Trophoblast cell (in vitro differentiated cells and primary cell): ENCODE measurements around the gene CELA3B.

Experiments used
- DNase-seq, 2 donors: peaks; one replicate each; pipeline ENCODE4 v3.0.0-alpha.2; 2016
- H2AFZ ChIP-seq: 2 replicates; pipeline ENCODE4 v1.6.1; 2013; ENCODE audit warnings: low read length, moderate library complexity, mild to moderate bottlenecking; ENCODE audit not compliant: insufficient read depth, poor library complexity
- H2AK5ac ChIP-seq: 2 replicates; pipeline ENCODE4 v1.6.1; 2013; ENCODE audit warnings: mild to moderate bottlenecking, low read length
- H2BK120ac ChIP-seq: 2 replicates; pipeline ENCODE4 v1.6.1; 2013; ENCODE audit warnings: low read length, mild to moderate bottlenecking, moderate library complexity; ENCODE audit not compliant: insufficient read depth, poor library complexity
- H2BK12ac ChIP-seq: 2 replicates; pipeline ENCODE4 v1.6.1; 2013; ENCODE audit warnings: mild to moderate bottlenecking, low read length, moderate library complexity
- H2BK5ac ChIP-seq: 2 replicates; pipeline ENCODE4 v1.6.1; 2013; ENCODE audit warnings: low read length, low read depth, moderate library complexity, mild to moderate bottlenecking; ENCODE audit not compliant: poor library complexity
- H3K14ac ChIP-seq: 2 replicates; pipeline ENCODE4 v1.6.1; 2013; ENCODE audit warnings: mild to moderate bottlenecking, low read length
- H3K18ac ChIP-seq: 2 replicates; pipeline ENCODE4 v1.6.1; 2013; ENCODE audit warnings: mild to moderate bottlenecking, low read length
- H3K23ac ChIP-seq: 2 replicates; pipeline ENCODE4 v1.6.1; 2013; ENCODE audit warnings: low read length
- H3K27ac ChIP-seq: 2 replicates; pipeline ENCODE4 v1.5.1; 2013; ENCODE audit warnings: low read depth, mild to moderate bottlenecking, inconsistent platforms, low read length, moderate library complexity
- H3K27me3 ChIP-seq: 2 replicates; pipeline ENCODE4 v1.6.1; 2013; ENCODE audit warnings: inconsistent platforms, mild to moderate bottlenecking, low read length, moderate library complexity; ENCODE audit not compliant: insufficient read depth
- H3K36me3 ChIP-seq, 2 experiments: 1 replicate in 1 of 2; 2 replicates in 1 of 2; pipeline ENCODE4 v1.6.1; 2013; ENCODE audit warnings: low read length in 2 of 2, mild to moderate bottlenecking in 2 of 2, moderate library complexity in 1 of 2; ENCODE audit not compliant: insufficient read depth in 2 of 2, control insufficient read depth in 1 of 2
- H3K4ac ChIP-seq: 2 replicates; pipeline ENCODE4 v1.6.1; 2013; ENCODE audit warnings: low read depth, mild to moderate bottlenecking, low read length, moderate library complexity
- H3K4me1 ChIP-seq, 2 experiments: 1 replicate in 1 of 2; 2 replicates in 1 of 2; pipeline ENCODE4 v1.6.1; 2013; ENCODE audit warnings: low read length in 2 of 2, mild to moderate bottlenecking in 2 of 2, moderate library complexity in 1 of 2; ENCODE audit not compliant: insufficient read depth in 2 of 2, control insufficient read depth in 1 of 2
- H3K4me2 ChIP-seq: 2 replicates; pipeline ENCODE4 v1.6.1; 2013; ENCODE audit warnings: inconsistent platforms, mild to moderate bottlenecking, low read length, moderate library complexity
- H3K4me3 ChIP-seq: 2 replicates; pipeline ENCODE4 v1.5.1; 2013; ENCODE audit warnings: mild to moderate bottlenecking, low read depth, low read length, inconsistent platforms
- H3K79me1 ChIP-seq: one replicate; pipeline ENCODE4 v1.6.1; 2013; ENCODE audit warnings: low read length
- H3K79me2 ChIP-seq: 2 replicates; pipeline ENCODE4 v1.6.1; 2013; ENCODE audit warnings: low read length, mild to moderate bottlenecking; ENCODE audit not compliant: control insufficient read depth, insufficient read depth, poor library complexity
- H3K9ac ChIP-seq: 2 replicates; pipeline ENCODE4 v1.6.1; 2013; ENCODE audit warnings: mild to moderate bottlenecking, low read length
- H3K9me3 ChIP-seq: 2 replicates; pipeline ENCODE4 v1.6.1; 2013; ENCODE audit warnings: low read depth, mild to moderate bottlenecking, control low read depth, inconsistent platforms, low read length; ENCODE audit not compliant: insufficient read depth
- H4K12ac ChIP-seq: 2 replicates; pipeline ENCODE4 v1.6.1; 2013; ENCODE audit warnings: low read depth, mild to moderate bottlenecking, low read length, moderate library complexity
- H4K8ac ChIP-seq: 2 replicates; pipeline ENCODE4 v1.6.1; 2013; ENCODE audit warnings: low read depth, mild to moderate bottlenecking, low read length, moderate library complexity
- H4K91ac ChIP-seq: one replicate; pipeline ENCODE4 v1.6.1; 2013; ENCODE audit warnings: low read depth, mild to moderate bottlenecking, low read length, moderate library complexity
- WGBS: extraction: QIAGEN DNeasy Blood & Tissue Kit; methylation state at CpG from one replicate; pipeline ENCODE4 v1.1.7; 2013; ENCODE audit warnings: missing lambda C conversion rate; ENCODE audit not compliant: insufficient read length, insufficient coverage; ENCODE audit errors: extremely low coverage; 5-methylcytosine and 5-hydroxymethylcytosine counted together

The CELA3B gene

DNA sequence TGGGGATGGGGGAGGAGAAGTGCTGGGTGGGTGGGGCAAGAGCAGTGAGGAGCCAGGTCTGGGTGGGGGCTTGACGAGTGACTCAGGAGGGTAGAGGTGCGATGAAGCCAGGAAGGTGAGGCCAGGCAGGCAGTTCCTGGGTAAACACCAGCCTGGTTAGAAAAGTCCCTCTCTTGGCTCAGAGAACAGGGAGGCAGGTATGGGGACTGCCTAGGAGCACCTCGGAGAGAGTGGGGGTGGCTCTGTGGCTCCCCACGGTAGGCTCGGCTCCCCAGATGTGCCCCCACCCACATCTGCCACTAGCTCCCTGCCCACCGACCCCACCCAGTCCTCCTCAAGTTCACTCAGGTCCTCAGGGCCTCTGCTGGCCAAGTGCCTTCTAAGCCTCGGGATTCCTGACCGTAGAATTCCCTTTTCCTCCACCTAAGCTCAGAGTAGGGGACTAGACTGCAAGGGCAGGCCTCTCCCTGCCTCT, 40.9 kb upstream of the CELA3B start:
- Histone ChIP-seq H3K4ac (peak overlapping the region; percentile 98), H3K4me1 (peaks cover 52 to 63% of the 10 kb centered on the region in 2 experiments), H3K27me3 (no peaks in the 10 kb centered on the region), H2BK12ac (peak overlapping the region; percentile 9), H3K4me2 (peak overlapping the region; percentile 65), H3K27ac (peak overlapping the region; percentile 53), H2BK120ac (peak overlapping the region; percentile 25), H2BK5ac (peak overlapping the region; percentile 55), H3K9me3 (no peaks in the 10 kb centered on the region), H3K23ac (no peak overlapping the region), H3K36me3 (peaks cover 0 to 2% of the 10 kb centered on the region in 2 experiments), H3K14ac (peak overlapping the region; percentile 52), H4K12ac (peak overlapping the region; percentile 1), H3K9ac (peak overlapping the region; percentile 93), H3K79me2 (peaks cover 43% of the 10 kb centered on the region), H3K18ac (peak overlapping the region; percentile 78), H2AFZ (no peak overlapping the region), H4K8ac (peak overlapping the region; percentile 54), H3K79me1 (peaks cover 55% of the 10 kb centered on the region), H4K91ac (peak overlapping the region; percentile 67), H2AK5ac (peak overlapping the region; percentile 40), H3K4me3 (peak overlapping the region; percentile 90)
- no CpG with 5 or more reads among the region's 8 CpGs for WGBS
- DNase-seq: peak in 1 of 2 donors; percentile 30

DNA sequence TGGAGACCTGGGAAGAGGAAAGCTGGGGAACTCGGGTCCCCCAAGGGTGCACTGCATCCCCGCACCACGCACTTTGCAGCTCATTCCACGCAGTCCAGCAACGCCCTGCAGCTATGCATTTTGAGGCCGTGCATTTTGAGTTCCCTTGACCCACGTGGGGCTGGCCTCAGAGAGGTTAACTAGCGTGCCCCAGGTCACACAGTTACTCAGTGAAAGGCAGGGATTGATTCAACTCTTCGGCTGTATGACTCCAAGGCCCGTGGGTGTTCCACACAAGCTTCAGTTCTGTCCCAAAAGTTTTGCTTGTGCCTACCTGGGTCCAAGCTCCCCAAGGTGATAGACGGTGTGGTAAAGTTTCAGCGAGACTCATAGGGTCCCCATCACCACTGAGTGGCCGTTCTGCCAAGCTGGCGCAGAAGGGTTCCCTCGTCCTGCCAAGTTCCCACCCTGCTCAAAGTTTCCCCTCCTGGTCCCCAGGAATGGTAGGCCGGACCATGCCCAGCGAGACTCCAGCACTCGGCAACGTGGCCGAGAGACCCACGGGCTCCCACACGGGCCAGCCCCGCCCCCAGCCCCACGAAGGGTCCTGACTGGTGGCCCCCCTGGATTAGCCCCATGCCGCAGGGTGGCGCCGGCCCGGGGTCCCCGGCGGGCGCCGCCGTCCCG, 40.3 kb upstream of the CELA3B start:
- Histone ChIP-seq H3K9me3 (no peaks in the 10 kb centered on the region), H3K4me1 (peaks cover 46 to 57% of the 10 kb centered on the region in 2 experiments), H3K79me2 (peaks cover 40% of the 10 kb centered on the region), H3K23ac (peak overlapping the region; percentile 25), H2BK12ac (peak overlapping the region; percentile 6), H4K8ac (peak overlapping the region; percentile 20), H3K4me2 (peak overlapping the region; percentile 65), H3K9ac (peak overlapping the region; percentile 93), H2BK120ac (peak overlapping the region; percentile 9), H3K4ac (peak overlapping the region; percentile 98), H2AFZ (no peak overlapping the region), H3K79me1 (peaks cover 49% of the 10 kb centered on the region), H2AK5ac (peak overlapping the region; percentile 40), H3K27ac (peak overlapping the region; percentile 53), H2BK5ac (peak overlapping the region; percentile 55), H3K36me3 (peaks cover 0 to 2% of the 10 kb centered on the region in 2 experiments), H3K14ac (peak overlapping the region; percentile 52), H3K27me3 (no peaks in the 10 kb centered on the region), H3K18ac (peak overlapping the region; percentile 78), H4K12ac (peak overlapping the region; percentile 1), H3K4me3 (peak overlapping the region; percentile 90), H4K91ac (peak overlapping the region; percentile 67)
- DNase-seq: peak in 1 of 2 donors; percentile 36
- no CpG with 5 or more reads among the region's 34 CpGs for WGBS

DNA sequence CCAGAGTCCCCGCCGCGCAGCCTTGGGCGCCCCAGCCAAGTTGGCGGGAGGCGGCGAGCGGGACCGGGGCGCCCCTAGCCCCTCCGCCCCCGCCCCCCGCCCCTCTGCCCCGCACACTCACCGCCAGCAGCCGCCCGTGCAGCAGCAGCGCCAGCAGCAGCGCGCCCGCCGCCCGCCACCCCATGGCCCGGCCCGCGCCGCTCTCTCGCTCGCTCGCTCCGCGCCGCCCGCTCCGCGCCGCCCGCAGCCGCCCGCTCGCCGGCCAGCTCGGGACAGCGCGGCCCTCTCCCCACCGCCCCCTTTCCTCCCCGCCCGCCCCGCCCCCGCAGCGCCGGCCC, 39.8 kb upstream of the CELA3B start, which contains the start of gene HSPG2:
TSS of gene HSPG2 (minus strand) at position 277 of the 338 bp plus-strand sequence. CDS start at position 184, 93 bp downstream.
- peak within 1 kb of the TSS; percentile 33 for H2AFZ ChIP-seq
- H4K8ac ChIP-seq: peak within 1 kb of the TSS; percentile 98
- peak within 1 kb of the TSS; percentile 92 for H4K91ac ChIP-seq
- H3K79me1 ChIP-seq: peaks cover 44% of the 10 kb centered on the region
- peak within 1 kb of the TSS; percentile 73 for H3K4me2 ChIP-seq
- H3K14ac ChIP-seq: peak within 1 kb of the TSS; percentile 90
- H3K9me3 ChIP-seq: no peaks in the 10 kb centered on the region
- H3K9ac ChIP-seq: peak within 1 kb of the TSS; percentile 93
- H3K23ac ChIP-seq: peak within 1 kb of the TSS; percentile 25
- peak within 1 kb of the TSS; percentile 98 for H3K4ac ChIP-seq
- no CpG with 5 or more reads among the region's 52 CpGs for WGBS
- H4K12ac ChIP-seq: peak within 1 kb of the TSS; percentile 95
- H3K18ac ChIP-seq: peak within 1 kb of the TSS; percentile 97
- H3K4me1 ChIP-seq: peaks cover 41 to 54% of the 10 kb centered on the region in 2 experiments
- H2BK12ac ChIP-seq: peak within 1 kb of the TSS; percentile 87
- H3K79me2 ChIP-seq: peaks cover 35% of the 10 kb centered on the region
- H3K36me3 ChIP-seq: peaks cover 0 to 2% of the 10 kb centered on the region in 2 experiments
- H2AK5ac ChIP-seq: peak within 1 kb of the TSS; percentile 40
- no peaks in the 10 kb centered on the region for H3K27me3 ChIP-seq
- no peak for DNase-seq
- H3K4me3 ChIP-seq: peak within 1 kb of the TSS; percentile 90
- H2BK5ac ChIP-seq: peak within 1 kb of the TSS; percentile 84
- peak within 1 kb of the TSS; percentile 53 for H3K27ac ChIP-seq
- H2BK120ac ChIP-seq: peak within 1 kb of the TSS; percentile 99

DNA sequence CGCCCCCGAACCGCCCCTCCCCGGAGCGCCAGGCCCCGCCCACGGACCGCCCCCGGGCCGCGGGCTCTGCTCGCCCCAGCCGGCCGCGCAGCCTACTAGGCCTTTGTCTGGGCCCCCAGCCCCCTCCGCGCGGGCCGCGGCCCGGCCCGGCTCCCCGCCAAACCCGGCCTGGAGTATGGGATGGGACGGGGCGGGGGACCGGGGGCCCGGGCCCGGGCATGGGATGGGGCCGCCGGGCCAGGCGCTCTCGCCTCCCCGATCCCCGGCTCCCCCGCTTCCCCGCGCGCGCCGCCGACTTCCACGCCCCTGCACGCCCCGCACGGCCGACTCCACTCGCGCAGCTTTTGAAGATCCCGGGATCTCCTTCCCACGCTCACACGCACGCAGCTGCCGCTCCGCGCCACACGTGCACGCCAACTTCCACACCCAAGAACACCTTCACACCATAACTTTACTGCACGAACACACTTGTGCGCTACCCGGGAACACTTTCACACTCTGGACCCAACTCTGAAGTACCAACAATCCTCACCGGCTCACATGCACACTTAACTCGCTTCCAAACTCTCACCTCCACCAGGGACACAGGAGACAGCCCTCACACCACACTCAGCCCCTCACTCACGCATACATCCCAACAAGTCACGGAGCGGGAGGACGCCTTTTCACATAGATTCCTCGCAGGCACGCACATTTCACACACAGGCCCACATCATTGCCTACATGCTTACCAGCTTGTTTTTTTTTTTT, 39.3 kb upstream of the CELA3B start:
- peak overlapping the region; percentile 73 for H3K4me2 ChIP-seq
- DNase-seq: peak; percentile 87 to 88
- peak overlapping the region; percentile 97 for H3K18ac ChIP-seq
- H3K4ac ChIP-seq: peak overlapping the region; percentile 82
- no peaks in the 10 kb centered on the region for H3K9me3 ChIP-seq
- H3K79me2 ChIP-seq: peaks cover 31% of the 10 kb centered on the region
- peaks cover 39% of the 10 kb centered on the region for H3K79me1 ChIP-seq
- H3K9ac ChIP-seq: peak overlapping the region; percentile 0
- H3K4me3 ChIP-seq: no peak overlapping the region
- H3K23ac ChIP-seq: no peak overlapping the region
- H2AK5ac ChIP-seq: peak overlapping the region; percentile 19
- H4K12ac ChIP-seq: peak overlapping the region; percentile 95
- H3K4me1 ChIP-seq: peaks cover 38 to 54% of the 10 kb centered on the region in 2 experiments
- peak overlapping the region; percentile 92 for H4K91ac ChIP-seq
- H3K14ac ChIP-seq: peak overlapping the region; percentile 90
- H3K27me3 ChIP-seq: no peaks in the 10 kb centered on the region
- peaks cover 0 to 2% of the 10 kb centered on the region in 2 experiments for H3K36me3 ChIP-seq
- H2BK120ac ChIP-seq: peak overlapping the region; percentile 99
- peak overlapping the region; percentile 87 for H2BK12ac ChIP-seq
- WGBS: no CpG with 5 or more reads among the region's 69 CpGs
- H2BK5ac ChIP-seq: peak overlapping the region; percentile 84
- H2AFZ ChIP-seq: peak overlapping the region; percentile 33
- H3K27ac ChIP-seq: peak overlapping the region; percentile 51
- H4K8ac ChIP-seq: peak overlapping the region; percentile 98
